Epithelial cell of esophagus (primary cell): Measurements from ENCODE around the gene COA4.

Source experiments
- DNase-seq: peaks from one replicate; pipeline ENCODE4 v3.0.0; 2010; ENCODE audit warnings: low read depth
- H3K4me3 ChIP-seq: 2 replicates; pipeline ENCODE4 v1.5.1; 2011; ENCODE audit warnings: mild to moderate bottlenecking, low read length, control low read depth
- CTCF ChIP-seq: IDR thresholded peaks from 2 replicates; pipeline ENCODE4 v1.5.1; 2011; ENCODE audit warnings: low read depth, mild to moderate bottlenecking, low read length, control low read depth, inconsistent platforms; ENCODE audit not compliant: insufficient read depth; ENCODE audit errors: missing control alignments

COA4 gene

GRCh38 chr11:73876424-73877310 is at the start of gene COA4, which contains the start of gene PAAF1:
Gene COA4 (minus strand): TSS chr11:73876846. CDS start chr11:73873378, 3,468 bp downstream.
Gene PAAF1 (plus strand): TSS chr11:73876999. CDS start chr11:73877022, 23 bp downstream.
- DNase-seq: peak; percentile 97
- TF ChIP-seq CTCF: no peak
- H3K4me3 ChIP-seq: peak within 1 kb of the TSS; percentile 99

- DNase-seq: no peak
- no peak overlapping the region for H3K4me3 ChIP-seq
- no peak for TF ChIP-seq CTCF
Measured at GRCh38 chr11:73921180-73921579, 44.5 kb upstream of the COA4 start.

DNA sequence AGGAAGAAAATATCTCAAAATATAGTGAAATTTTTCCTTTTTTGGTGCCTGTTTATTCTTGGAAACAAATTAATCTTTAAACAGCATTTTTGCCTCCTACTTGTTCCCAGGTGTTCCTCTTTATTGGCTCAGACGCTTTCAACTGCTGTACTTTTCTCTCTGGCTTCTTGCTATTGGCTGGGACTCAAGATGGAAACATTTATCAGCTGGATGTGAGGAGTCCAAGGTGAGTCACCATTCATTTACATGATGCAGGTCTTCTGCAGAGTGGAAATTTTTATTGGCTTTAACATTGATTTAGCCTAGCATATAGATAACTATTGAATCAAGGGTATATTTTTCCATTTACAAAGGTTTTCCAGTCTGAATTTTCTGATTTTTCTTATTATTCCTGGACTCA is 39.8 kb upstream of the COA4 start:
- peak; percentile 21 for DNase-seq
- no peak for TF ChIP-seq CTCF
- H3K4me3 ChIP-seq: no peak overlapping the region

- DNase-seq: no peak
- no peak overlapping the region for H3K4me3 ChIP-seq
- no peak for TF ChIP-seq CTCF
Measured at GRCh38 chr11:73914284-73914683, 37.6 kb upstream of the COA4 start.

DNA sequence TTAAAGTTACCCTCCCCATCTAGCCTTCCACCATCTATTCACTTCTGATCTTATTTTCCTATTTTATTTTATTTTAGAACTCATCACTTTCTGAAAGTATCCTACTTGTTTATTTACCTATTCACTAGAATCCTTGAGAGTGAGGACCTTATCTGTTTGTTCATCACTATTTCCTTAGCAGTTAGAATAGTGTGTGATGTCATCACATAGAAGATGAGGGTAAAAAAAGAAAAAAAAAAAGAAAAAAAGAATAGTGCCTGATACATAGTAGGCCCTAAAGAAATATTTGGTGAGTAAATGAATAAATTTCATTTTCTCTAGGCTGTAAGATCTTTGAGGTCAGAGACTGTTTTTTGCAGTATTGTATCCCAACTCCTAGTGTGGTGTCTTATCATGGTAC is 36.8 kb upstream of the COA4 start:
- TF ChIP-seq CTCF: no peak
- no peak overlapping the region for H3K4me3 ChIP-seq
- DNase-seq: no peak

GRCh38 chr11:73912026-73912425 is 35.4 kb upstream of the COA4 start:
- TF ChIP-seq CTCF: no peak
- no peak overlapping the region for H3K4me3 ChIP-seq
- DNase-seq: no peak
